Fibroblast of upper back skin (primary cell): ENCODE results near the gene C1orf94.
"Not testable (repeated sequence)": the region's sequence is repeated elsewhere in the genome, so short reads cannot be mapped to it uniquely, and the experiment has no call there.

Experiments
- DNase-seq: peaks from one replicate; pipeline ENCODE4 v3.0.0-alpha.2; 2013

The C1orf94 gene

DNA sequence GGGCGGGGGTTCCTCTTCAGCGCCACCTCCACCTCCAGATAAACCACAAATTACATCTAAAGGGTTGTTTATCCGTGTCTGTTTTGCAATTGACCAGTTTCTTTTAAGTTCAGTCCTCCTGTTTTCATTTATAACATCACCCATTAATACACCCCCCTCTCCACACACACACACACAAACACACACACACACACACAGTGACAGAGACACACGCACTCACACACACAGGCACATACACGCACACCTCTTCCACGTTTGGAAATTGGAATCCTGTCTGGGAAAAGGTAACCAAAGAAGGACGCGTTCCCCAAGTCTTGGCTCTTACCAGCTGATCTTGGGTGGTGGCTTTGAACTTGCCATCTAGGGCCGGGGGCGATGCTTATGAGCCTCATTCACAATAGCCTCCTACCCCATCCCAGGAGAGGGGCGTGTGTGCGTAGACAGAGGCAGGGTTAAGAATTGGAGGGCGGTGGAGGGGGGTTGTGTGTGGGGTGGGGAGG lies 11.2 kb upstream of the C1orf94 start:
- peak; percentile 23 for DNase-seq

- no peak for DNase-seq
These were observed 10.5 kb upstream of the C1orf94 start for GRCh38 chr1:34166191-34166624.

GRCh38 chr1:34166625-34167361 lies 9.9 kb upstream of the C1orf94 start:
- peak; percentile 59 for DNase-seq

GRCh38 chr1:34167389-34167788 lies 9.3 kb upstream of the C1orf94 start:
- no peak for DNase-seq

DNA sequence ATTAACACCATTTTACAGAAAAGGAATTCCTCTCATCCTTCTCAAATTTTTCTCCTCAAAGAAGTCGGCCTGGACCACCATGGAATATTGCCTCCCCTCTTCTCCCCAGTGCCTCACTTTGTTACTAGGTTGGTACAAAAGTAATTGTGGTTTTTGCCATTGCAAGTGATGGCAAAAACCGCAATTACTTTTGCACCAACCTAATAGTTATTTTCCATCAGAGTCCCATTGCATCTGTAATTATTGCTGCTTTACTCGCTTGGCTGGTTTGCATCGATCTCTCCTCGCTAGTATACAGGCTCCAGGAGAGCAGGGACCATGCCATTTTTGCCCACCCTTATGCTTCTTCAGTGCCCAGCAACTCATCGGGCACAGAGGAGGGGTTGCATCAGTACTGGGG lies 963 bp upstream of the C1orf94 start:
- DNase-seq = no peak

- no peak for DNase-seq
These were observed 1.4 kb downstream of the C1orf94 start for GRCh38 chr1:34178072-34178471.

DNA sequence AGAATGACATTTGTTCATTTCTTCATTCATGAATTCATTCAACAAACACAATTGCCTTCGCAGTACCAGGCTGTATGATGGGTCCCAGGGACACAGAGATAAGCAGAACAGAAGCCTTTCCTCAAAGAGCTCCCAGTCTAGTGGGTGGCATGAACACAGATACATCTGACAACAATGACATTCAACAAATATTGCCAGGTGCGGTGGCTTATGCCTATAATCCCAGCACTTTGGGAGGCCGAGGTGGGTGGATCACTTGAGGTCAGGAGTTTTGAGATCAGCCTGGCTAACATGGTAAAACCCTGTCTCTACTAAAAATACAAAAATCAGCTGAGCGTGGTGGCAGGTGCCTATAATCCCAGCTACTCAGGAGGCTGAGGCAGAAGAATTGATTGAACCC lies 6.7 kb downstream of the C1orf94 start:
- DNase-seq = not testable (repeated sequence)

GRCh38 chr1:34186741-34187494 lies 10.2 kb downstream of the C1orf94 start:
- DNase-seq = no peak

- no peak for DNase-seq
These were observed 11.7 kb downstream of the C1orf94 start for GRCh38 chr1:34188418-34188817.

- DNase-seq = no peak
These were observed 12.3 kb downstream of the C1orf94 start for GRCh38 chr1:34188985-34189384.

DNA sequence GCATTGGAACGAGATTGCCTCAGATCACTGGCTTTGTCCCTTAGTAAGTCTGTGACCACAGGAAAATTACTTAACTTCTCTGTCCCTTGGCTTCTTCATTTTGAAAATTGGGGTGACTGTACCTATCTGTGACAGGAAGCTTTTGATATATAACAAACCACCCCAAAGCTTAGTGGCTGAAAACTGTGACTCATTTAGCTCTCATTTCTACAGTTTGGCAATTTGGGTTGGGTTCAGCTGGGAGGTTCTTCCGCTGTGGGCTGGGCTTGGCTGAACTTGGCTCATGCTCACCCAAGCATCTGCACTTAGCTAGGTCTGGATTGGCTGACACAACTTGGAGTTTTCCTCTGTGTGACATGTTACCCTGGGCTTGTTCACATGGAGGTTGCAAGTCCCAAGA lies 14.0 kb downstream of the C1orf94 start:
- no peak for DNase-seq

DNA sequence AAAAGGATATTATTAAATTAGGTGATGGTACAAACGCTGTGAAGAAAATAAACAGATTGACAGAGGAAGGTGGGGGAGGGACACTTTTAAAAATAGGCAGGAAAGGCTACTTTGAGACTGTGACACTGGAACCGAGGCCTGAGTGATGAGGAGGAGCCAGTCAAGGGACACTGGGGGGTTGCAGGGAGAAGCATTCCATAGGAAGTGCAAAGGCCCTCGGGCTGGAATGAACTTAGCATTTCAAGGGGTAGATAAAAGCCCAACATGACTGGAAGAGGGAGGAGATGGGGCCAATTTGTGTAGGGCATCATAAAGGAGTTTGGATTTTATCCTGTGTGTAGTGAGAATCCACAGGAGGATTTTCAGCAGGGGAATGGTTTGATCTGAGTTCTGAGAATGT lies 15.9 kb downstream of the C1orf94 start:
- DNase-seq = no peak

GRCh38 chr1:34199927-34200326 lies 23.2 kb downstream of the C1orf94 start:
- DNase-seq = peak; percentile 61

DNA sequence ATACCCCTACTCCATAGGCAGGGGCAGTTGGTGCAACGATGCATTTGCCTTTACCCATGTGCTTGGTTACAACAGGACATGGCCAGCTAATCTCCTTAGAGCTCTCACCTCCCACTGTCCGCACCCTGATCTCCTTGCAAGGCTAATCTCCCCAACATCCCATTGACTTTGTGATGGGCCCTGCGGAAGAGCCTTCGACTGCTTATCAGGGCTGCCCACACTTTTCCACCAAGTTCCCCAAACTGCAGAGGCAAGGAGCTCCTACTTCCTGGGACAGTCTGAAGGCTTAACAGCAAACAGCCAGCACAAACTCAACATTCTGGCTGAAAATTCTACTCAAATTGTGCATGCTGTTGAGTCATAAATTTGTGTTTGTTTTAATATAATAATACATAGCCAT lies 36.0 kb downstream of the C1orf94 start:
- DNase-seq = no peak

GRCh38 chr1:34213956-34214355 lies 37.2 kb downstream of the C1orf94 start:
- no peak for DNase-seq

DNA sequence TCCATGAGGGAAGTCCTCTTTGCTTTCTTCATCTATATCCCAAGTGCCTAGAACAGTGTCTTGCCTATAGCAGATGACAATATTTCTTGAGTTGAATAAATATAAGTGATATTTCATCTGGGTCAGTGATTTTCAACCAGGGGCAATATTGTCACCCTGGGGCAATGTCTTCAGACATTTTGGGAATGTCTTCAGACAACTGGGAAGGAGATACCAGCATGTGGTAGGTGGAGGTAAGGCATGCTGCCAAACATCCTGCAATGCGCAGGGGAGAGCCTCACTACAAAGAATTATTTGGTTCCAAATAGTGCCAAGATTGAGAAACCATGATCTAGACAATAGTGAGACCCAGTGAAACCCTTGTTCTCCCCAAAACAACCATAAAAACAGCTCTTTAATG lies 54.7 kb downstream of the C1orf94 start:
- no peak for DNase-seq

DNA sequence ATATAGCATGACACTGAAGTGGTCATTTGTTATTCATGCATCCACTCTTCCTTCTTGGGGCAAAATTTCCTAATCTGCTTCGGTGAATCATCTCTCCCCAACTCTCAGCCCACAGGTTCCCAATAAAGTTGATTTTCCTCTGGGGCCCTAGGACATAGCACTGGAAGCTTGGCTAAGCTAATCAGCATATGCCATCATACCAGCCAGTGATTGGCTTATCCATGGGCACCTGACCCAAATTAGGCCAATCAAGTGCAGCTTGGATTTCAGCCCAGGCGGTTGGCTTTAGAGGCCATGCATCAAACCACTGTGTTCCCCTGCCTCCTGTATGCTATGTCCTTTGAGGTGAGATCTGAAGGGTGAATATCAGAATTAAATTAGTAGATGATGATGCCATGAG lies 58.9 kb downstream of the C1orf94 start:
- DNase-seq = no peak

GRCh38 chr1:34236089-34236488 lies 59.4 kb downstream of the C1orf94 start:
- no peak for DNase-seq

GRCh38 chr1:34237151-34237815 lies 60.6 kb downstream of the C1orf94 start:
- DNase-seq = no peak

- no peak for DNase-seq
These were observed 69.3 kb downstream of the C1orf94 start for GRCh38 chr1:34245967-34246366.

- no peak for DNase-seq
These were observed 73.6 kb downstream of the C1orf94 start for GRCh38 chr1:34250342-34250741.

DNA sequence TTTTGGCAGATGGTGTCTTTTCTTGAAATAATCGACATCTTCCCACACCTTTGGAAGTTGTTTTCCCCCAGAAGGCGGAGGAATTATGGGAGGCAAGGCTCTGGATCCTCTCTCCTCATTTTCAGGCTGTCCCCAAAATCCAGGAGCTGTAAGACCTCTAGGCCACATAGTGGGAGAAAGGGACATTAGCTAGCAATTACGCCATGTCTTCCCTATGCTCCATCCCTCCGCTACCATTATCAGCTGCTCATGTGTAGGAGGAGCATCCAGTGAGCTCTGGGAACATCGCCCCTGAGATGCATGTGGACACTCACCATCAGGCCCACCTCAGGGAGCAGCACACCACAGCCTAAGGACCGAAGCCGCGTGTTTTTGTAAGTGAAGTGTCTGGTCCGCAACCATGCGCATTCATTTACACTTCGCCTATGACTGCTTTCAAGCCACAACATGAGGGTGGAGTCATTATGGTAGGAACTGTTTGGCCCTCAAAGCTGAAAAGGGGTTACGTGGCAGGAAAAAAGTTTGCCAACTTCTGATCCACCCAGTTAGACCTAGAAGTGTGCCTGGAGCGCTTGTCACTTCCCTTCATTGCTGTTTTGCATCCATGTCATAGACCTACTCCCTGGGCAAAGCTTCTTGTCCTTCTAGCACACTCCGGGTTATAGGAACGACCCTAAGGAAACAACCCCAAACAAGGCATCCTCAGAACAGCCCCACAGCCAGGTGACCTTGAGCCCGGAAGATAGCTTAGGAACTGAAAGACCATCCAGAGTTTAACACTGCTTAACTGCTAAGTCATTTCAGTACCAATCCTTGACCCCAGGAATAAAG lies 85.5 kb downstream of the C1orf94 start:
- no peak for DNase-seq

DNA sequence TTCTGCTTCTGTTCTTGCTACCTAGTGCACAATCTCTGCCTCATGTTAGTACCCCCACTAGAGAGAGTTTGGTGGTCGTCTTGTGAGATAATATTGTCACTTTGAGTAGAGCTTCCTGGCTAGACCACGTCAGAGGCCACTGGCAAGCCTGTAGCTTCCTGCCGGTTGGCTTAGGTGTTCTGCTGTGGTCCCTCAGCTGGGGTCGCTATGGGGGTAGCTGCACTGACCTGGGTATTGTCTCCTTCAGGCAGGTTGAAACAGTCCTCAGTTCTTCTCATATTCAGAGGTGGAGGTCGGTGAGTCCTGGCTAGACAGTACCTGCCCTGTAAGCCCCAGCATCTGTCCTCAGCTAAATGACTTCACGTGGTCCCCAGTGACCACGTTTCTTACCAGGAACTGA lies 86.2 kb downstream of the C1orf94 start:
- no peak for DNase-seq
